Measurements from ENCODE around the gene HRCT1. TPM values are rescaled to one million over a fixed set of nuclear protein-coding genes. Genes with fewer than 3 reads are reported as not detected.
A peak's percentile ranks its signal among the peaks of the same experiment; 100 is the strongest.

The HRCT1 gene
- total and polyA plus RNA-seq, 5 experiments from 2014 or later, result not detected

- no peak for ATAC-seq
- no peaks in the 10 kb centered on the region for H3K36me3 Mint-ChIP-seq
- no peak for DNase-seq
- peaks cover 0 to 23% (median 4%) of the 10 kb centered on the region in 5 donors for H3K27me3 Mint-ChIP-seq
- H3K9me3 Mint-ChIP-seq, result no peaks in the 10 kb centered on the region
- H3K27ac Mint-ChIP-seq, result peak overlapping the region in 1 of 10 donors; percentile 45
- H3K4me1 Mint-ChIP-seq, result peaks cover 0 to 8% (median 5%) of the 10 kb centered on the region in 4 donors
- POLR2A ChIA-PET, result no interaction called here
- H3K4me3 Mint-ChIP-seq, result no peak overlapping the region
Measured at GRCh38 chr9:35899021-35899420, 7.0 kb upstream of the HRCT1 start.

GRCh38 chr9:35903049-35903448 lies 3.0 kb upstream of the HRCT1 start:
- ATAC-seq (peak; percentile 63 to 75), DNase-seq (peak in 6 of 10 donors; percentile 29 to 68 (median 45))
- Mint-ChIP-seq H3K4me1 (peaks cover 10 to 27% (median 21%) of the 10 kb centered on the region in 4 donors), H3K36me3 (no peaks in the 10 kb centered on the region), H3K4me3 (no peak overlapping the region), H3K27ac (peak overlapping the region in 1 of 10 donors; percentile 52), H3K9me3 (no peaks in the 10 kb centered on the region), H3K27me3 (peaks cover 0 to 13% (median 0%) of the 10 kb centered on the region in 5 donors)
- POLR2A ChIA-PET, result interaction anchor here (0.7 to 1.3 kb wide), 4 partner anchors 36 to 171 kb away, joined by 3 to 5 read pairs (median 3); partner anchors contain the start of gene TLN1

GRCh38 chr9:35904338-35904737 lies 1.7 kb upstream of the HRCT1 start:
- H3K36me3 Mint-ChIP-seq, result no peaks in the 10 kb centered on the region
- H3K27me3 Mint-ChIP-seq, result peaks cover 0 to 11% (median 0%) of the 10 kb centered on the region in 5 donors
- peaks cover 22 to 40% (median 34%) of the 10 kb centered on the region in 4 donors for H3K4me1 Mint-ChIP-seq
- POLR2A ChIA-PET, result no interaction called here
- no peaks in the 10 kb centered on the region for H3K9me3 Mint-ChIP-seq
- H3K4me3 Mint-ChIP-seq, result no peak overlapping the region
- H3K27ac Mint-ChIP-seq, result peak overlapping the region in 1 of 10 donors; percentile 66
- no peak for ATAC-seq
- no peak for DNase-seq

DNA sequence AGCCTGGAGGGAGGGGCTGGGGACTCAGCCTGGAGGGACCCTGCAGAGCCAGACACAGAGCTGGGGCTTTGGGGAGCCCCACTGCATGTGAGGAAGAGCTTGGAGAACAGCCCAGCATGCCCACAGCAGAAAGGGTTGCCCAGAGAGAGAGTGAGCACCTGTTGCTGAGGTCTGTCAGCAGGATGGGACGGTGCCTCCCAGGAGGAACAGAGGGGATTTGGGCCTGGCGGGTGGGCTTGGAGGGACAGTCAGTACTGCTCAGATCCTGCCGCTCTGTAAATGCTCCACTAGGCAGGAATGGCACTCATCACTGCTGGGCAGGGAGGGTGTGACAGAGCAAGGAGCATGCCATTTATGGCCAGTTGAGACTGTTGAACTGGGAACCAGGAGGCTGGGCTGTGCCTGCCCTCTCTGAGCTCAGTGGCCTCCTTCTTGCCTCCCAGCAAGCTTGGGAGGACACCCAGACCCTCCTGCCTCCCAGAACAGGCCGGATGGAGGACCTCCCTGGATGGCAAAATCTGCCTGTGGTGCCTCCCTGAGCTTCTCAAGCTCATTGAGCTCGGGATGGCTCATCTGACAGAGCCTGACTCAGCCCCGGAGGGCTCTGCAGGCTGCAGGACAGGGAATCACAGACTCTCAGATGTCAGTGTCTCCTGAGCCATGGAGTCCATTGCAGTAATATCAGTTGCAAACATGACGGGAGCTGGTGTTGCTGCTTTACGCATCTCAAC lies 786 bp upstream of the HRCT1 start:
- peaks cover 26 to 49% (median 42%) of the 10 kb centered on the region in 4 donors for H3K4me1 Mint-ChIP-seq
- DNase-seq, result no peak
- H3K27me3 Mint-ChIP-seq, result peaks cover 0 to 11% (median 0%) of the 10 kb centered on the region in 5 donors
- H3K27ac Mint-ChIP-seq, result no peak overlapping the region
- H3K36me3 Mint-ChIP-seq, result no peaks in the 10 kb centered on the region
- POLR2A ChIA-PET, result interaction anchor here (0.6 kb wide), 1 partner anchor 1559 kb away, joined by 3 read pairs; no protein-coding TSS in a partner anchor
- H3K4me3 Mint-ChIP-seq, result no peak overlapping the region
- H3K9me3 Mint-ChIP-seq, result no peaks in the 10 kb centered on the region
- ATAC-seq, result no peak

DNA sequence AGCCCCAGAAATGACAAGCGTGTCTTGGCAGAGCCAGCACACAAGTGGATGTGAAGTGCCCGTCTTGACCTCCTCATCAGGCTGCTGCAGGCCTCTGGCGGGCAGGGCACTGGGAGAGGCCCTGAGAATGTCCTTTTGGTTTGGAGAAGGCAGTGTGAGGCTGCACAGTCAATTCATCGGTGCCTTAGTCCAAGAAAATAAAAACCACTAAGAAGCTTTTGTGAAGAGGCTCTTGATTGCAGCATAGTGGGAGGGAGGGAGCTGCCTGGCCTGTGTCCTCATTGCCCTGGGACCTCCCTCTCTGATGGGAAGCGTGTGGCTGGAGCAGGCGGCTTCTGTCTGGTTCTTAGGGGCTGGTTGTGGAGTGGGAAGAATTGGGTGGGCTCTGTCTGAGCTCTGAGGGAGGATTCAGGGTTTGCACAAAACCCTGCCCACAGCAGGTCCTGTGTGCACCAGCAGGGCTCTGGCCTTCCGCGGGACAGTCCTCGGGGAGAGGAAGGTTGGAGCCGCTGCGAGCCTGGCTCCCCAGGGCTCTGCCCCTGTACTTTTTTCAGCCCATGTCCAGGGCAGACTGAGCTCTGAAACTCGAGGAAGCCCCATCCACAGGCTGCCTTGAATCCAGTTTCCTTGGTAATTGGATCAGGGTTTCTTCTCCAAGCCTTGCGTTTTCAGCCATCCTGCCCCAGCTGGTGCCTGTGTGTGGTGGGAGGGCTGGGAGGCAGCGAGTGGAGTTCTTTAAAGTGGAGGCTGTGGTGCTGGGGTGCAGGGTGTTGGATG lies 1.1 kb downstream of the HRCT1 start:
- H3K4me1 Mint-ChIP-seq, result peaks cover 36 to 66% (median 60%) of the 10 kb centered on the region in 4 donors
- no peak for DNase-seq
- H3K27ac Mint-ChIP-seq, result peak overlapping the region in 5 of 10 donors; percentile 15 to 65 (median 37)
- POLR2A ChIA-PET, result no interaction called here
- H3K9me3 Mint-ChIP-seq, result no peaks in the 10 kb centered on the region
- H3K4me3 Mint-ChIP-seq, result peak overlapping the region in 5 of 10 donors; percentile 14 to 57 (median 40)
- H3K27me3 Mint-ChIP-seq, result peaks cover 0 to 2% (median 0%) of the 10 kb centered on the region in 5 donors
- no peak for ATAC-seq
- no peaks in the 10 kb centered on the region for H3K36me3 Mint-ChIP-seq

DNA sequence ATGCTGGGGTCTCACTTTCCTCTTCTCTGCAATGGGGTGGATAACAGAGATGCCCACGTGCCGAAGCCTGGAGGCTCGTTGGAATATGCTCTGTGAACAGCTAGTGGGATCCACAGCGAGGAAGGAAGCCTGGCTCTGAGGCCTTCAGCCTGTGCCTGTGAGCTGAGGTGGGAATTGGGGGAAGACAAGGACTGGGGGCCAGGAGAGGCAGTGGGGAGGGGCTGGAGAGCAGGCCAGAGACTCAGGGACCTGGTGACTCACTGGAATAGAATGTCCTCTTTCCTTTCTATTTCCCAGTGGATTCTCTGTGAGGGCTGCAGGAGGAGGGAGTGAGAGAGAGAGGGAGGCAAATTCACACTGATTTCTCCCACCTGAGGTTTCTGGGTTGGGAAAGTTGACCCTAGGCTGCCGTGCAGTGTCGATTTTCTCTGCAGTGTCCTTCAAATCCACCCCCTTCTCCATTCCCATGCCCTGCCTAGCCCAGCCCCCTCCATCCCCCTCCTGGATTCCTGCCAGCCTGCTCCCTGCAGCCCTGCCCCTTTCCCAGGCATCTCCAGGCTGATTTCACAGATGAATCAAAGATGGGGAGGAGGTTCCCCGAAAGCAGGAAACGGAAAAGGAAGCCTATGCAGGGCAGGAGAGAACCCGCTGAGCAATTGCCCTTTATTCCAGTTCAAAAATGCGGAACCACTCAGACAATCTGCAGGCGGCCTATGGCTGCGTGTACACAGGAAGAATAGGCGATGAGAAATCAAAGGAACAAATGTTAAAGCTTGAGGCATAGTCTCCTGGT lies 1.9 kb downstream of the HRCT1 start:
- POLR2A ChIA-PET, result interaction anchor here (0.8 kb wide), 1 partner anchor 14 kb away, joined by 3 read pairs; no protein-coding TSS in a partner anchor
- DNase-seq (peak in 1 of 10 donors; percentile 16), ATAC-seq (peak in 1 of 2 donors; percentile 50)
- Mint-ChIP-seq H3K9me3 (no peaks in the 10 kb centered on the region), H3K27ac (peak overlapping the region in 7 of 10 donors; percentile 18 to 77 (median 63)), H3K4me1 (peaks cover 36 to 65% (median 60%) of the 10 kb centered on the region in 4 donors), H3K36me3 (no peaks in the 10 kb centered on the region), H3K4me3 (peak overlapping the region in 8 of 10 donors; percentile 20 to 71 (median 40)), H3K27me3 (peaks cover 0 to under 1% (median 0%) of the 10 kb centered on the region in 5 donors)

- Mint-ChIP-seq H3K4me3 (peak overlapping the region in 8 of 10 donors; percentile 20 to 70 (median 48)), H3K27me3 (no peaks in the 10 kb centered on the region), H3K4me1 (peaks cover 36 to 60% (median 56%) of the 10 kb centered on the region in 4 donors), H3K9me3 (no peaks in the 10 kb centered on the region), H3K36me3 (no peaks in the 10 kb centered on the region), H3K27ac (peak overlapping the region in 9 of 10 donors; percentile 18 to 91 (median 72))
- POLR2A ChIA-PET, result interaction anchor here (0.8 kb wide), 1 partner anchor 13 kb away, joined by 3 read pairs; no protein-coding TSS in a partner anchor
- ATAC-seq (no peak), DNase-seq (no peak)
Measured at GRCh38 chr9:35908504-35909125, 2.6 kb downstream of the HRCT1 start.

DNA sequence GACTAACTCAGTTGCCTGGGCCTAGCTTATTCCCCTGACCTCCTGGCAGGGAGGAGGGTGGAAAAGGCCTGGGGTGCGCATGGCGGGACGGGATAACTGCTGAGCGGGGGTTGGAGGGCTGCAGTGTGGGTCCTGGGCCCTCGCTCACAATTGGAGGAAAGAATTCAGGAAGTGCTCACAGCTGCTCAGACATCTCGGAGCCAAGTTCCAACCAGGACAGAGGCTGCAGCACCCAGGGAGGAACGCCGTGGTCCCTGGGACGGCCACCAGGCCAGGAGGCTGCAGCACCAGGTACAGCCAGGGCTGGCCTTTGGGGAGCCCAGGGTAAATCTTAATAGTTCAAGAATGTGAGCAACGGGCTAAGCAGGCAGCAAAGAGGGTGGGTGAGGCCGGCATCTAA lies 3.3 kb downstream of the HRCT1 start, which contains the start of gene SPAAR:
Gene SPAAR, plus strand, starts transcription at position 217 of the 400 bp plus-strand sequence. CDS start 974 bp downstream, outside the sequence.
- DNase-seq (no peak), ATAC-seq (no peak)
- Mint-ChIP-seq H3K4me3 (peak within 1 kb of the TSS in 8 of 10 donors; percentile 20 to 86 (median 61)), H3K4me1 (peaks cover 36 to 60% (median 56%) of the 10 kb centered on the region in 4 donors), H3K36me3 (no peaks in the 10 kb centered on the region), H3K27me3 (no peaks in the 10 kb centered on the region), H3K9me3 (no peaks in the 10 kb centered on the region), H3K27ac (peak within 1 kb of the TSS; percentile 71 to 98 (median 84))
- POLR2A ChIA-PET, result interaction anchor here (1.2 kb wide), 1 partner anchor 29 kb away, joined by 4 read pairs; no protein-coding TSS in a partner anchor

DNA sequence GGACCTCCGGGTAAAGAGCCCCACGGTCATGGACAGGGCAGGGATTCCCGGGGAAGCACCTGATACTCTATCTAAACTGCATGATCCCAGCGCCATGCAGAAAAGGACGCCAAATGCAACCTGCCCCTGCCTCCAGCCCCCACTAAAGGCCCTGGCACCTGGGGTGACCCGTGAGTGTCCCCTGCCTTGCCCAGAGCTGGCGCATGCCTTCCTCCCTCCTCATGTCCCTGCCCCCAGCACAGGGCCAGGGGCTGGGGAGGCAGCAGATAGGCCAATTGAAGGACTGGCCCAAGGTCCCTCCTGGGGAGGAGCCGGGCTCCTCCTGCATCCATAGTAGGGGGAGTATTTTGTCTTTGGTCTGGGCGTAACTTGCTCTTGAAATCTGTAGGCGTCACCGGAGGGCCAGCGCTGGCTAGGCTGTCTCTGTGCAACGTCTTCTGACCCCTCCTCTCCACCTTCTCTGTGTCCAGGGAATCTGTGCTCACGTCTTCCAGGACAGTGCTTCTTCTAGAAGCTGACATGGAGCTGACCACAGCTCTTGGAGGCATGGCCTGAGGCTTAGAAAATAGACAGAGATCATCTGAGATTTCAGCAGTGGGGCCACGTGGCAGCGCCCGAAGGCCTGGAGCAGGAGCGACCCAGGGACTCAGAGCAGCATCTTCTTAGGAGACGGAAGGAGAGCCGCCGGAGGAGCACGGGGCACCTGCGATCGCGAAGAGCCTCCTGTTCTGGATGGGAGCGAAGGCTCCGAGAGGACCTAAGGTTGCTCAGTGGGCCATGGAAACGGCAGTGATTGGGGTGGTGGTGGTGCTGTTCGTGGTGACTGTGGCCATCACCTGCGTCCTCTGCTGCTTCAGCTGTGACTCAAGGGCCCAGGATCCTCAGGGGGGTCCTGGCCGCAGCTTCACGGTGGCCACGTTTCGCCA lies 3.9 kb downstream of the HRCT1 start:
- H3K27me3 Mint-ChIP-seq, result no peaks in the 10 kb centered on the region
- H3K9me3 Mint-ChIP-seq, result no peaks in the 10 kb centered on the region
- peaks cover 36 to 57% (median 55%) of the 10 kb centered on the region in 4 donors for H3K4me1 Mint-ChIP-seq
- peak overlapping the region in 5 of 10 donors; percentile 26 to 86 (median 70) for H3K4me3 Mint-ChIP-seq
- no peaks in the 10 kb centered on the region for H3K36me3 Mint-ChIP-seq
- DNase-seq, result no peak
- no peak for ATAC-seq
- H3K27ac Mint-ChIP-seq, result peak overlapping the region; percentile 65 to 98 (median 91)
- POLR2A ChIA-PET, result interaction anchor here (1.0 to 1.2 kb wide), 2 partner anchors 28 to 174 kb away, joined by 3 to 4 read pairs; no protein-coding TSS in a partner anchor

- POLR2A ChIA-PET, result interaction anchor here (0.7 to 1.0 kb wide), 2 partner anchors 98 to 175 kb away, joined by 3 read pairs; no protein-coding TSS in a partner anchor
- H3K4me3 Mint-ChIP-seq, result peak overlapping the region; percentile 47 to 92 (median 72)
- no peaks in the 10 kb centered on the region for H3K27me3 Mint-ChIP-seq
- peak; percentile 71 to 75 for ATAC-seq
- H3K27ac Mint-ChIP-seq, result peak overlapping the region; percentile 89 to 98 (median 94)
- DNase-seq, result peak in 8 of 10 donors; percentile 14 to 66 (median 36)
- peaks cover 34 to 56% (median 55%) of the 10 kb centered on the region in 4 donors for H3K4me1 Mint-ChIP-seq
- no peaks in the 10 kb centered on the region for H3K36me3 Mint-ChIP-seq
- no peaks in the 10 kb centered on the region for H3K9me3 Mint-ChIP-seq
Measured at GRCh38 chr9:35910613-35911359, 4.8 kb downstream of the HRCT1 start.

All from naive thymus-derived CD8-positive, alpha-beta T cell (primary cell).